KMS-11 (cell line): ENCODE data around the gene ZDHHC8.

Experiments
- H2AFZ ChIP-seq: fragments of 200-600 bp; sonication (generic); 2 replicates; pipeline ENCODE4 v1.6.1; 2016; ENCODE audit warnings: antibody characterized with exemption, mixed run types, low read depth
- H3K27ac ChIP-seq: fragments of 200-600 bp; sonication (generic); 2 replicates; pipeline ENCODE4 v1.6.1; 2016; ENCODE audit warnings: mild to moderate bottlenecking, mixed run types
- H3K27me3 ChIP-seq: fragments of 200-600 bp; sonication (generic); 2 replicates; pipeline ENCODE4 v1.6.1; 2017; ENCODE audit warnings: mild to moderate bottlenecking, low read depth, mixed run types, moderate library complexity; ENCODE audit not compliant: insufficient read depth
- H3K36me3 ChIP-seq: fragments of 200-600 bp; sonication (generic); 2 replicates; pipeline ENCODE4 v1.6.1; 2017; ENCODE audit warnings: mild to moderate bottlenecking, mixed run types; ENCODE audit not compliant: insufficient read depth
- H3K4me1 ChIP-seq: fragments of 200-600 bp; sonication (generic); 2 replicates; pipeline ENCODE4 v1.6.1; 2016; ENCODE audit warnings: mild to moderate bottlenecking, low read depth, mixed run types; ENCODE audit not compliant: poor library complexity, severe bottlenecking
- H3K4me2 ChIP-seq: fragments of 200-600 bp; sonication (generic); 2 replicates; pipeline ENCODE4 v1.7.0; 2016; ENCODE audit warnings: mild to moderate bottlenecking, mixed run types
- H3K4me3 ChIP-seq: fragments of 200-600 bp; sonication (generic); IDR thresholded peaks from 2 replicates; pipeline ENCODE4 v1.6.1; 2017; ENCODE audit warnings: low read depth, low read length, mixed read lengths; ENCODE audit not compliant: insufficient read depth
- H3K79me2 ChIP-seq: fragments of 200-600 bp; sonication (generic); 2 replicates; pipeline ENCODE4 v1.6.1; 2016; ENCODE audit warnings: low read depth, mixed run types; ENCODE audit not compliant: insufficient read depth
- H3K9ac ChIP-seq: fragments of 200-600 bp; sonication (generic); 2 replicates; pipeline ENCODE4 v1.6.1; 2016; ENCODE audit warnings: mild to moderate bottlenecking, mixed run types
- H4K20me1 ChIP-seq: fragments of 200-600 bp; sonication (generic); 2 replicates; pipeline ENCODE4 v1.6.1; 2016; ENCODE audit warnings: mild to moderate bottlenecking, mixed run types; ENCODE audit not compliant: insufficient read depth
- TF ChIP-seq, protein P1 (sequence below): fragments of 200-600 bp; sonication (generic); conservative IDR thresholded peaks from 2 replicates; pipeline ENCODE4 v1.6.1; 2017; ENCODE audit warnings: low read depth, mild to moderate bottlenecking, antibody characterized with exemption, low read length, moderate library complexity, mixed read lengths

The ZDHHC8 gene

DNA sequence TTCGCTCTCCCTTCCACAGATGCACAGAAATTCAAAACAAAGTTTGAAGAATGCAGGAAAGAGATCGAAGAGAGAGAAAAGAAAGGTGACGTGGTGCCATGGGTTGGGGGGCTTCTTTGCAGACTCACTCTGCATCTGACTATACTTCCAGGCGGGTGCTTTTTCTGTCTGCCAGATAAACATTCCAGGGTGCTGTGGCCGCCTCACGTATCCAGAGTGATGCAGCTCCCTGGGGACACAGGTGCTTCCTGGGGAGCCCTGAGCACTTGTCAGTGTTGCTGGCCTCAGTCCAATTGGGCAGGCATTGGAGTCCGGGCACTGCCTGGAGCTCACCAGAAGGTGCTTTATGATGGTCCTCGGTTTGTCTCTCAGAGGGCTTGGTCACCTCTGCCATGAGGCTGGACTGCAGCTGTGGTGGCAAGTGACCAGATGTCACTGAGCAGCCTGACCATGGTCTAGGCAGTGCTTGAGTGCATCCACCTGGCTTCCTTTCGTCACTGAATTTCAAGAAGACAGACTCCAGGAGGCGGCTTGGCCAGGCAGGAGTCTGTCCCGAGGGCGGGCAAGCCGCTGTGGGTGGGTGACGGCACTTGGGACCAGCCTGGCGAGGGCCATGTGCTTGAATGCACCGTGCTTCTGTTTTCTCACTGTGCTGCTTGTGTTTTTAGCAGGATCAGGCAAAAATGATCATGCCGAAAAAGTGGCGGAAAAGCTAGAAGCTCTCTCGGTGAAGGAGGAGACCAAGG lies 5.1 kb upstream of the ZDHHC8 start:
- Histone ChIP-seq H3K4me1 (peaks cover 17% of the 10 kb centered on the region), H3K9ac (no peak overlapping the region), H3K27me3 (no peaks in the 10 kb centered on the region), H2AFZ (no peak overlapping the region), H3K27ac (no peak overlapping the region), H3K36me3 (no peaks in the 10 kb centered on the region; the same call in 1 of the 2 replicates), H4K20me1 (peaks cover 12% of the 10 kb centered on the region; the same call in 1 of the 2 replicates), H3K4me3 (no peak overlapping the region), H3K79me2 (peaks cover 11% of the 10 kb centered on the region), H3K4me2 (no peak overlapping the region)
- TF ChIP-seq, protein P1, sequence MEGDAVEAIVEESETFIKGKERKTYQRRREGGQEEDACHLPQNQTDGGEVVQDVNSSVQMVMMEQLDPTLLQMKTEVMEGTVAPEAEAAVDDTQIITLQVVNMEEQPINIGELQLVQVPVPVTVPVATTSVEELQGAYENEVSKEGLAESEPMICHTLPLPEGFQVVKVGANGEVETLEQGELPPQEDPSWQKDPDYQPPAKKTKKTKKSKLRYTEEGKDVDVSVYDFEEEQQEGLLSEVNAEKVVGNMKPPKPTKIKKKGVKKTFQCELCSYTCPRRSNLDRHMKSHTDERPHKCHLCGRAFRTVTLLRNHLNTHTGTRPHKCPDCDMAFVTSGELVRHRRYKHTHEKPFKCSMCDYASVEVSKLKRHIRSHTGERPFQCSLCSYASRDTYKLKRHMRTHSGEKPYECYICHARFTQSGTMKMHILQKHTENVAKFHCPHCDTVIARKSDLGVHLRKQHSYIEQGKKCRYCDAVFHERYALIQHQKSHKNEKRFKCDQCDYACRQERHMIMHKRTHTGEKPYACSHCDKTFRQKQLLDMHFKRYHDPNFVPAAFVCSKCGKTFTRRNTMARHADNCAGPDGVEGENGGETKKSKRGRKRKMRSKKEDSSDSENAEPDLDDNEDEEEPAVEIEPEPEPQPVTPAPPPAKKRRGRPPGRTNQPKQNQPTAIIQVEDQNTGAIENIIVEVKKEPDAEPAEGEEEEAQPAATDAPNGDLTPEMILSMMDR: no peak

DNA sequence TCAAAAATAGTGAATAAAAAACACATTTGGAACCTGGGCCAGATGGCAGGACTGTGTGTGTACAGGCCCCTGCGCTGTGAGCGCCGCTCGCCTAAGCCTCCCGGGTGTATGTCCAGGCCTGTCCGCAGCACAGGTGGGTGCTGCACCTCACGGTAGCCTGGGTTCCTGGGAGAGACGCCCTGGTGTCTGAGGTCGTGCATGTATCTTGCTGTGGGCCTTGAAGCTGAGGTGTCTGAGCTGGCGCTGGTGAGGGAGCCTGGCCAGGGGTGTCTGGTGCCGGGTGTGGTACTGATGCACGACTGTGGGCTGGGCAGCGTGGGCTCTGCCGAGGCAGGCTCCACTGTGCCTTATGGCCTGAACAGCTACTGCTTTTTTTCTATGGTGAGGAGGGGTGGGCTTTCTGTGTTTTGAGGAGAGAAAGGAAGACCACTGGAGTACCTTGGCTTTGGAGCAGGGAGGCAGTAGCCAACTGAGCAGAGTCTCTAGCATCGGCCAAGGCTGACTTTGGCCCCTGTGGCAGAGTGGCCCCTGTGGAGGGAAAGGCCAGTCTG lies 4.2 kb upstream of the ZDHHC8 start:
- Histone ChIP-seq H3K4me3 (no peak overlapping the region), H3K4me2 (no peak overlapping the region), H3K79me2 (peaks cover 3% of the 10 kb centered on the region), H3K27me3 (no peaks in the 10 kb centered on the region), H2AFZ (no peak overlapping the region), H3K4me1 (peaks cover 17% of the 10 kb centered on the region), H3K9ac (no peak overlapping the region), H4K20me1 (peaks cover 9% of the 10 kb centered on the region; the same call in 1 of the 2 replicates), H3K27ac (no peak overlapping the region), H3K36me3 (no peaks in the 10 kb centered on the region; the same call in 1 of the 2 replicates)
- TF ChIP-seq, protein P1: no peak

DNA sequence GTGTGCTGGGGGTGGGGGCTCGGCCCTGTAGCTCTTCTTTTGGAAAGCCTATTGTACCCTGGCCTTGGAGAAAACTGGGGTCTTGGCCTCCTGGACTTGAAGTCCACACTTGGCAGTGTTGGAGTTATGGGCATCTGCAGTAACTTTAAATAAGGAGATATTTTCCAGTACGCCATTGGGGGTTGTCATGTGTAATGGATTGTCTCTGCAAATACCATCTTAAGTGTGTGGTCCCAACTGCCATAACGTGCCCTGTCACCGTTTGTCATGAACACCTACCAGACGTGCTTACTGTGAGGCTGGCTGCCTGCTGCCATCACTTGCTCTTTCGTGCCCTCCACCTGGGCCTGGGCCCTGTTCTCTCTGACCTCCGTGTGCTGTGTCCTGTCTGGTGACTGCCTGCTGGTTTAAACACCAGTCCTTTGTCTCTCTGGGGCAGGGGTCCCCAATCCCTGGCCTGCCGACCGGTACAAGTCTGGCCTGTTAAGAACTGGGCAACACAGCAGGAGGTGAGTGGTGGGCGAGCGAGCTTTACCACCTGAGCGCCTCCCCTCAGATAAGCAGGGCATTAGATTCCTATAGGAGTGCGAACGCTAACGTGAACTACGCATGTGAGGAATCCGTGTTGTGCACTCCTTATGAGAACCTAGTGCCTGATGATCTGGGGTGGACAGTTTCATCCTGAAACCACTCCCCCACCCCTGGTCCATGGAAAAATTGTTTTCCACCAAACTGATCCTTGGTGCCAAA lies 3.6 kb upstream of the ZDHHC8 start:
- H3K36me3 ChIP-seq: no peaks in the 10 kb centered on the region; the same call in 1 of the 2 replicates
- H4K20me1 ChIP-seq: peaks cover 8% of the 10 kb centered on the region; the same call in 1 of the 2 replicates

DNA sequence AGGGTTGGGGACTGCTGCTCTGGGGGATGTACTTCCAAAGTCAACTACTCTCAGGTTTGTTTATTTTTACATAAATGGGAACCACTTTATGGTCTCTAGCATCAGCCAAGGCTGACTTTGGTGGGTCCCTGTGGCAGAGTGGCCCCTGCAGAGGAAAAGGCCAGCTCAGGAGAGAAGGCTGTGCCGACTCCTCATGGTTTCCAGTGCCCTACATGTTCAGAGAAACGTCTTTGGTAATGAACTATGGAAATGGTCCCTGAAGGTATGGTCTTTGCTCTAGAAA lies 3.0 kb upstream of the ZDHHC8 start:
- Histone ChIP-seq H3K36me3 (no peaks in the 10 kb centered on the region; the same call in 1 of the 2 replicates), H4K20me1 (peaks cover 8% of the 10 kb centered on the region; the same call in 1 of the 2 replicates), H2AFZ (no peak overlapping the region), H3K4me3 (no peak overlapping the region), H3K4me1 (peaks cover 17% of the 10 kb centered on the region), H3K79me2 (peaks cover 7% of the 10 kb centered on the region), H3K9ac (no peak overlapping the region), H3K4me2 (no peak overlapping the region), H3K27ac (no peak overlapping the region), H3K27me3 (no peaks in the 10 kb centered on the region)
- TF ChIP-seq, protein P1: no peak

More for the DNA sequence above, 3.6 kb upstream of the ZDHHC8 start:
- peaks cover 7% of the 10 kb centered on the region for H3K79me2 ChIP-seq
- H3K9ac ChIP-seq: no peak overlapping the region
- H3K4me2 ChIP-seq: no peak overlapping the region
- no peaks in the 10 kb centered on the region for H3K27me3 ChIP-seq
- no peak overlapping the region for H2AFZ ChIP-seq
- TF ChIP-seq, protein P1: no peak
- H3K4me1 ChIP-seq: peaks cover 17% of the 10 kb centered on the region
- no peak overlapping the region for H3K27ac ChIP-seq
- H3K4me3 ChIP-seq: no peak overlapping the region
